Esophagus muscularis mucosa (tissue), 4 donors: ENCODE measurements around the gene PHF2. TPM values are rescaled to one million over a fixed set of nuclear protein-coding genes. Genes with fewer than 3 reads are reported as not detected.

Experiments
- DNase-seq: peaks from one replicate; pipeline ENCODE4 v3.0.0-alpha.2; 2017; ENCODE audit errors: extremely low spot score
- H3K27ac ChIP-seq, 4 donors: fragments of 200-600 bp; sonication (generic); replicated peaks in 1 of 4; 1 replicate in 3 of 4; 2 replicates in 1 of 4; pipeline ENCODE4 v1.5.1; 2016 to 2019; ENCODE audit warnings: mild to moderate bottlenecking in 1 of 4
- H3K27me3 ChIP-seq, 4 donors: fragments of 200-600 bp; sonication (generic); one replicate each; pipeline versions ENCODE4 v1.5.1 to v1.6.0; 2016 to 2019
- H3K36me3 ChIP-seq, 4 donors: fragments of 200-600 bp; sonication (generic); one replicate each; pipeline ENCODE4 v1.5.1; 2016 to 2019
- H3K4me1 ChIP-seq, 4 donors: fragments of 200-600 bp; sonication (generic); one replicate each; pipeline ENCODE4 v1.5.1; 2016 to 2019
- H3K4me3 ChIP-seq, 4 donors: fragments of 200-600 bp; sonication (generic); 1 replicate in 2 of 4; 2 replicates in 2 of 4; pipeline ENCODE4 v1.5.1; 2016 to 2019; ENCODE audit warnings: mild to moderate bottlenecking in 4 of 4, moderate library complexity in 1 of 4
- H3K9me3 ChIP-seq, 4 donors: fragments of 200-600 bp; sonication (generic); 1 replicate in 3 of 4; 2 replicates in 1 of 4; pipeline ENCODE4 v1.5.1; 2016 to 2019
- CTCF ChIP-seq, 3 experiments: fragments of 200-600 bp in 2 of 3; fragments of 450-650 bp in 1 of 3; sonication (generic) in 2 of 3; IDR thresholded peaks; one replicate each; pipeline ENCODE4 v1.5.1; 2017 to 2019; ENCODE audit warnings: antibody characterized with exemption in 3 of 3, mild to moderate bottlenecking in 2 of 3, moderate library complexity in 1 of 3
- EP300 ChIP-seq: sonication (generic); formaldehyde crosslinking; IDR thresholded peaks from one replicate; pipeline ENCODE4 v1.6.1; 2017; ENCODE audit warnings: antibody characterized with exemption
- POLR2A ChIP-seq: fragments of 450-650 bp; IDR thresholded peaks from one replicate; pipeline ENCODE4 v1.6.1; 2017; ENCODE audit warnings: antibody characterized with exemption, moderate library complexity, mild to moderate bottlenecking, low read depth
- POLR2AphosphoS5 ChIP-seq, 2 donors: sonication (generic); formaldehyde crosslinking; IDR thresholded peaks; one replicate each; pipeline ENCODE4 v1.6.1; 2017; ENCODE audit warnings: antibody characterized with exemption in 2 of 2
- WGBS: methylation state at CpG from one replicate; pipeline ENCODE4 v1.1.5; 2018; 5-methylcytosine and 5-hydroxymethylcytosine counted together
- intact Hi-C: fragments of 100-400 bp; cut with DNase I; formaldehyde crosslinking; loops from one replicate; pipeline ENCODE4 v1.15.1; 2023
- total RNA-seq, 4 donors: library from RNA; depleted of rRNA; stranded (reverse); fragments of >200 nt; gene quantifications; one replicate each; pipeline versions ENCODE4 v1.1.0 to v1.2.1, GENCODE V29; 2016

Gene PHF2
- total RNA-seq, 4 donors from 2014 or later, result 35.7 to 53.5 (median 43.2) TPM

GRCh38 chr9:93654351-93654961, 78.1 kb downstream of the PHF2 start:
- 95% methylated on average over 21 of the region's 21 CpGs for WGBS
- TF ChIP-seq POLR2A (no peak), POLR2AphosphoS5 (IDR thresholded peaks at IDR 0.05) (no peak), EP300 (no peak), CTCF (IDR thresholded peaks at IDR 0.05) (no peak)
- DNase-seq, result no peak
- no peak overlapping the region for H3K27ac ChIP-seq
- intact Hi-C loops, result no loop called here
- H3K4me1 ChIP-seq, result no peaks in the 10 kb centered on the region
- H3K4me3 ChIP-seq, result no peak overlapping the region
- H3K9me3 ChIP-seq, result no peaks in the 10 kb centered on the region
- H3K27me3 ChIP-seq, result no peaks in the 10 kb centered on the region
- H3K36me3 ChIP-seq, result peaks cover 48 to 98% (median 94%) of the 10 kb centered on the region in 4 donors

- Histone ChIP-seq H3K27ac (no peak overlapping the region), H3K36me3 (peaks cover 37 to 98% (median 94%) of the 10 kb centered on the region in 4 donors), H3K27me3 (no peaks in the 10 kb centered on the region), H3K4me3 (no peak overlapping the region), H3K4me1 (no peaks in the 10 kb centered on the region), H3K9me3 (no peaks in the 10 kb centered on the region)
- intact Hi-C loops, result no loop called here
- DNase-seq, result no peak
- TF ChIP-seq EP300 (no peak), POLR2AphosphoS5 (IDR thresholded peaks at IDR 0.05) (no peak), CTCF (IDR thresholded peaks at IDR 0.05) (no peak), POLR2A (no peak)
- 98% methylated on average over 17 of the region's 22 CpGs for WGBS
These were observed 79.4 kb downstream of the PHF2 start for GRCh38 chr9:93655621-93656425.

GRCh38 chr9:93656426-93657239, 80.2 kb downstream of the PHF2 start:
- DNase-seq, result no peak
- no peaks in the 10 kb centered on the region for H3K9me3 ChIP-seq
- no peak overlapping the region for H3K4me3 ChIP-seq
- TF ChIP-seq POLR2AphosphoS5 (IDR thresholded peaks at IDR 0.05) (no peak), CTCF (IDR thresholded peaks at IDR 0.05) (no peak), EP300 (no peak), POLR2A (no peak)
- 95% methylated on average over 15 of the region's 16 CpGs for WGBS
- intact Hi-C loops, result no loop called here
- peaks cover 36 to 94% (median 89%) of the 10 kb centered on the region in 4 donors for H3K36me3 ChIP-seq
- no peak overlapping the region for H3K27ac ChIP-seq
- no peaks in the 10 kb centered on the region for H3K4me1 ChIP-seq
- no peaks in the 10 kb centered on the region for H3K27me3 ChIP-seq

- TF ChIP-seq POLR2A, result no peak
- no peak for TF ChIP-seq CTCF (IDR thresholded peaks at IDR 0.05)
- TF ChIP-seq POLR2AphosphoS5 (IDR thresholded peaks at IDR 0.05), result no peak
- no peak for TF ChIP-seq EP300
- WGBS, result 95% methylated on average over 4 of the region's 8 CpGs
- no peak overlapping the region for H3K27ac ChIP-seq
- H3K4me3 ChIP-seq, result no peak overlapping the region
- intact Hi-C loops, result no loop called here
- peaks cover 36 to 93% (median 86%) of the 10 kb centered on the region in 4 donors for H3K36me3 ChIP-seq
- no peaks in the 10 kb centered on the region for H3K4me1 ChIP-seq
- no peaks in the 10 kb centered on the region for H3K9me3 ChIP-seq
- H3K27me3 ChIP-seq, result no peaks in the 10 kb centered on the region
- DNase-seq, result no peak
These were observed 81.1 kb downstream of the PHF2 start for GRCh38 chr9:93657331-93658111.
